GM12892 (cell line): ENCODE data around the gene ACVR2A.

Experiments
- POLR2A ChIP-seq: IDR thresholded peaks from 2 replicates; pipeline ENCODE4 v1.6.1; 2011; ENCODE audit warnings: low read depth, low read length, control low read depth
- POLR2AphosphoS5 ChIP-seq: IDR thresholded peaks from 2 replicates; pipeline ENCODE4 v1.6.1; 2011; ENCODE audit warnings: low read depth, low read length, control low read depth
- TAF1 ChIP-seq: IDR thresholded peaks from 2 replicates; pipeline ENCODE4 v1.6.1; 2011; ENCODE audit warnings: low read depth, mild to moderate bottlenecking, control low read depth, low read length, borderline replicate concordance

- TF ChIP-seq POLR2AphosphoS5 (no peak), POLR2A (no peak), TAF1 (no peak)
These were observed 93.0 kb downstream of the ACVR2A start for GRCh38 chr2:147937744-147938349.
